Stimulated activated CD4-positive, alpha-beta T cell treated with anti-CD3 and anti-CD28 coated beads, Interleukin-4, amount 100 ng/mL, for 1 hour (primary cell): Measurements from ENCODE around the gene SLC17A5.
A peak's percentile ranks its signal among the peaks of the same experiment; 100 is the strongest.
"Not testable (repeated sequence)": the region's sequence is repeated elsewhere in the genome, so short reads cannot be mapped to it uniquely, and the experiment has no call there.

ENCODE experiments used
- DNase-seq: peaks from one replicate; pipeline ENCODE4 v3.0.0-alpha.2; 2020

The SLC17A5 gene

DNA sequence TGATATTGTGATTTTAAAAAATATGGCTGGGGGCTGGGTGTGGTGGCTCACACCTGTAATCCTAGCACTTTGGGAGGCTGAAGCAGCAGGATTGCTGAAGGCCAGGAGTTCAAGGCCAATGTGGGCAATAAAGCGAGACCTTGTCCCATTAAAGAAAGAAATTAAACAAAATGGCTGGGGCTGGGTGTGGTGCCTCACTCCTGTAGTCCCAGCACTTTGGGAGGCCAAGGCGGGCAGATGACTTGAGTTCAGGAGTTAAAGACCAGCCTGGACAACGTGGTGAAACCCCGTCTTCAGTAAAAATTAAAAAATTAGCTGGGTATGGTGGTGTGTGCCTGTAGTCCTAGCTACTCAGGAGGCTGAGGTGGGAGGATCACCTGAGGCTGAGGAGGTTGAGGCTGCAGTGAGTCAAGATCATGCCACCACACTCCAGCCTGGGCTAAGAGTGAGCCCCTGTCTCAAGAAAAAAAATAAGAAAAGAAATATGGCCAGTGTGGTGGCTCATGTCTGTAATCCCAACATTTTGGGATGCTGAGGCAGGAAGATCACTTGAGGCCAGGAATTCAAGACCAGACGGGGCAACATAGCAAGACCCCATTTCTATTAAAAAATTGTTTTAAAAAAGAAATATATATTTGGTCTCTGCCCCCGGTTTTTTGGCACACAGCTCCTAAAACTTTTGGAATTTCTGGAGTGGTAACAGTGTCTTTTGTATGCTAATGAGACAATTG is 39.8 kb downstream of the SLC17A5 start:
- DNase-seq, result no peak

DNA sequence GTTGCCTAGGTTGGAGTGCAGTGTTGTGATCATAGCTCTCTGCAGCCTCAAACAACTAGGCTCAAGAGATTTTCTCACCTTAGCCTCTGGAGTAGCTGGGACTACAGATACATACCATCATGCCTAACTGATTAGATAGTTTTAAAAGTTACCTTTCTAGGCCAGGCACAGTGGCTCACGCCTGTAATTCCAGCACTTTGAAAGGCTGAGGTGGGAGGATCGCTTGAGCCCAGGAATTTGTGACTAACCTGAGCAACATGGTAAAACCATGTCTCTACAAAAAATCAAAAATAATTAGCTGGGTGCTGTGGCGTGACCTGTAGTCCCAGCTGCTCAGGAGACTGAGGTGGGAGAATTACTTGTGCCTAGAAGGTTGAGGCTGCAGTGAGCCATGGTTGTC is 41.2 kb downstream of the SLC17A5 start:
- no peak for DNase-seq

GRCh38 chr6:73610444-73611275 is 43.1 kb downstream of the SLC17A5 start:
- DNase-seq, result no peak

DNA sequence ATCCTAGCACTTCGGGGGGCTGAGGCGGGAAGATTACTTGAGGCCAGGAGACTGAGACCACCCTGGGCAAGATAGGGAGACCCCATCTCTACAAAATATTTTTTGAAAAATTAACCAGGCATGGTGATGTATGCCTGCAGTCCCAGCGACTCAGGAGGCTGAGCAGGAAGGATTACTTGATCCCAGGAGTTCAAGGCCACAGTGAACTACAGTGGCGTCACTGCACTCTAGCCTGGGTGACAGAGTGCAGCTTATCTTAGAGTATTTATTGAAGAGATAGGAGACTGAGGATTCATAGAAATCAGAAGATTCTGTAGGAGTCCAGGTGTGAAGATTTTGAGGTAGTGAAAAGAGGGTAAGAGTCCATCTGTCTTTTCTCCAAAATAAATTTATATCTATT is 45.0 kb downstream of the SLC17A5 start:
- no peak for DNase-seq

DNA sequence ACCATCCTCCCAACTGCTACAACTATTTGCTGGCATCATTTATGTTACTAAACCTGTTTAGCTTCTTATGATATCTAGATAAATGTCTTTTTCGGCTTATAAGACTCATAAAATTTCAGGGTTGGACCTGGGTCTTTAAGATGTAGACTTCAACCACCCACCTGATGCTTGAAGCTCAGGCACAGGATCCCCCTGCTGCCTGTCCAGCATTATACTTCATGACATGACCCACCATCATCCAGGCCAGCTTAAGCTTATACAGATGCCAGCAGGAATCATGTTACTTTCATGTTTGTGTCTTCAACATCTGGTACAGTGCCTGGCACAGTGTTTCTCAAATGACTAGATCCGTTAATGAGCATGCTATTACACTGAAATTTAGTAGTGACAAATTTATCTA is 47.4 kb downstream of the SLC17A5 start:
- no peak for DNase-seq

GRCh38 chr6:73604461-73604860 is 49.3 kb downstream of the SLC17A5 start:
- DNase-seq, result no peak

- DNase-seq, result no peak
Measured at GRCh38 chr6:73604020-73604419, 49.8 kb downstream of the SLC17A5 start.

GRCh38 chr6:73586416-73586974 is 67.3 kb downstream of the SLC17A5 start:
- no peak for DNase-seq

- no peak for DNase-seq
Measured at GRCh38 chr6:73585566-73586415, 68.0 kb downstream of the SLC17A5 start.

DNA sequence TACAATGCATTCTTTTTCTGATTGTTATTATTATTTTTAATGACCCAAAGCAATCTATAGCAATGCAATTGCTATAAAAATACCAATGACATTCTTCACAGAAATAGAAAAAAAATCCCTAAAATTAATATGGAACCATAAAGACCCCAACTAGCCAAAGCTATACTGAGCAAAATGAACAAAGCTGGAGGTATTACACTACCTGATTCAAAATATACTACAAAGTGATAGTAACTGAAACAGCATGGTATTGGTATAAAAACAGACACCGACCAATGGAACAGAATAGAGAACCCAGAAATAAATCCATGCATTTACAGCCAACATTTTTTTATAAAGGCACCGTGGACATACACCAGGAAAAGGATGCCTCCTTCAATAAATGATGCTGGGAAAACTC is 72.5 kb downstream of the SLC17A5 start:
- DNase-seq, result no peak

- peak; percentile 79 for DNase-seq
Measured at GRCh38 chr6:73580247-73581149, 73.3 kb downstream of the SLC17A5 start.

DNA sequence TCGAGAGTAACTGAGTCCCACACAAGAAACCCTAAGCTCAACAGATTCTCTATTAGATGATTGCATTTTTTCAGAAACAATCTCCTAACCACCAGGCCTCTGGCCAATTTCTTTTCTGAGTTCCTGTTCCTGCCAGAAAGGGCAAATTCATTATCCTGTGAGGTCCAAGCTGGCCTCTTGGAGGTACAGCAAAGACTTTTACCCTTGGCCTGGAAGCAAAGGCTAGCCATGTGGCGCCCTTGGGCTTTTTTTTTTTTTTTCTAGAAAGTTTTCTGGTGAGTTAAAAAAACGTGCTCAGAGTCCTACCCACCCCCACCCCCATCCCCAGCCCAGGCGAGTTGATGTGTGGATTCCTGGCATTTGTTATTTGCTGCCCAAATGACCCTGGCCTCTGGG is 73.9 kb downstream of the SLC17A5 start:
- DNase-seq, result no peak

DNA sequence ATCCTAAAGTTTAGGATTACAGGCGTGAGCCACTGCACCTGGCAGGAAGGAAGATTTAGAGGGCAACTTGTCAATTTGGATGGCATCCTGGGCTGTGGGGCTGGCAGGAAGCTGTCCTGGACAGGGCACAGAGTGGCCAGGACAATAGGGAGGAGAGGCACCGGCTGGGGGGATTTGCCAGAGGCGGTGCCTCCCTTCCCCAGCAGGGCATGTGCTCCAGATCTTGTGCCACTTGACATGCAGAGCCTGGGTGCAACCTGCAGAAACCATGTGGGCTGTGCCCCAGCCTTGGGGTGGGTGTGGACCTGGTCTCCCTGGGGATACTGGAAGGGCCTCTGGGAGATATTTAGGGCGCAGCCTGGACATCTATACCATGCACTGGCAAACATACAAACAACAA is 74.4 kb downstream of the SLC17A5 start:
- no peak for DNase-seq

- DNase-seq, result no peak
Measured at GRCh38 chr6:73577676-73578075, 76.1 kb downstream of the SLC17A5 start.

GRCh38 chr6:73572531-73572930 is 81.3 kb downstream of the SLC17A5 start:
- DNase-seq, result not testable (repeated sequence)

DNA sequence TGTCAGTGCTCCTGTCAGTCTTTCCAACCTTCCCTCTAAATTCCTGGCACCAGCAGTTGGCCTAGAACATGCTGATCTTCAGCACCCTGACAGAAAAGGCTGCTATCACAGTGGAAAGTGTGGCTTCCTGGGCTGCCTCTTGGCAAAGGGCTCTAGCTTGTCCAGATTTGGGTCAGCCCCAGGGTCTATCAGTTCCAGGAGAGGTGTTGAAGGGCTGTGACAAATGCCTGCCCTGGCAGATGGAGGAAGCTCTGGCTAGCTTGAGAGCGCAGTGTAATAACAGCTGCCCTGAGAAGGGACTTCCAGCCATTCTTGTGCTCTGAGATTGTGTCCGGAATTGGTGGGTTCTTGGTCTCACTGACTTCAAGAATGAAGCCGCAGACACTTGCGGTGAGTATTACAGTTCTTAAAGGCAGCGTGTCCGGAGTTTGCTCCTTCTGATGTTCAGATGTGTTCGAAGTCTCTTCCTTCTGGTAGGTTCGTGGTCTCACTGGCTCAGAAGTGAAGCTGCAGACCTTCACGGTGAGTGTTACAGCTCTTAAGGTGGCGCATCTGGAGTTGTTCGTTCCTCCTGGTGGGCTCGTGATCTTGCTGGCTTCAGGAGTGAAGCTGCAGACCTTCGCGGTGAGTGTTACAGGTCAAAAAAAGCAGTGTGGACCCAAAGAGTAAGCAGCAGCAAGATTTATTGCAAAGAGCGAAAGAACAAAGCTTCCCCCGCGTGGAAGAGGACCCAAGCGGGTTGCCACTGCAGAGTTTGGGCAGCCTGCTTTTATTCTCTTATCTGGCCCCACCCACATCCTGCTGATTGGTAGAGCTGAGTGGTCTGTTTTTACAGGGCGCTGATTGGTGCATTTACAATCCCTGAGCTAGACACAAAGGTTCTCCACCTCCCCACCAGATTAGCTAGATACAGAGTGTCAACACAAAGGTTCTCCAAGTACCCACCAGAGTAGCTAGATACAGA is 82.3 kb downstream of the SLC17A5 start:
- DNase-seq, result not testable (repeated sequence)

- no peak for DNase-seq
Measured at GRCh38 chr6:73569121-73569520, 84.7 kb downstream of the SLC17A5 start.

GRCh38 chr6:73566954-73567591 is 86.7 kb downstream of the SLC17A5 start:
- no peak for DNase-seq

DNA sequence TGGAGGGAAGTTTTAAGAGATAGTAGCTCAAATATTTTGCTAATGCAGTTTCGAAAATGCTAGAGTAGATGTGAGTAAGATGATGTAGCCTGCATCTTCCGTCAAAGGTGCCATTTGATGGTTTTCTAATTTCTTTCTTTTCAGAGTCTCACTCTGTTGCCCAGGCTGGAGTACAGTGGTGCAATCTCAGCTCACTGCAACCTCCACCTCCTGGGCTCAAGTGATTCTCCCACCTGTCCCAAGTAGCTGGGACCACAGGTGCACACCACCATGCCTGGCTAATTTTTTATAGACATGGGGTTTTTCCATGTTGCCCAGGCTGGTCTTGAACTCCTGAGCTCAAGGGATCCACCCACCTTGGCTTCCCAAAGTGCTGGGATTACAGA is 87.3 kb downstream of the SLC17A5 start:
- not testable (repeated sequence) for DNase-seq
